GM21723 (cell line): ENCODE data around the gene MAPT.

Experiments used
- ATAC-seq: cut with Tn5 transposase; IDR thresholded peaks from one replicate; pipeline ENCODE4 v1.9.1; 2021; ENCODE audit warnings: mild to moderate bottlenecking, moderate library complexity; ENCODE audit not compliant: unreplicated experiment

The MAPT gene

GRCh38 chr17:46025510-46026165 is 131.3 kb downstream of the MAPT start:
- no peak for ATAC-seq

DNA sequence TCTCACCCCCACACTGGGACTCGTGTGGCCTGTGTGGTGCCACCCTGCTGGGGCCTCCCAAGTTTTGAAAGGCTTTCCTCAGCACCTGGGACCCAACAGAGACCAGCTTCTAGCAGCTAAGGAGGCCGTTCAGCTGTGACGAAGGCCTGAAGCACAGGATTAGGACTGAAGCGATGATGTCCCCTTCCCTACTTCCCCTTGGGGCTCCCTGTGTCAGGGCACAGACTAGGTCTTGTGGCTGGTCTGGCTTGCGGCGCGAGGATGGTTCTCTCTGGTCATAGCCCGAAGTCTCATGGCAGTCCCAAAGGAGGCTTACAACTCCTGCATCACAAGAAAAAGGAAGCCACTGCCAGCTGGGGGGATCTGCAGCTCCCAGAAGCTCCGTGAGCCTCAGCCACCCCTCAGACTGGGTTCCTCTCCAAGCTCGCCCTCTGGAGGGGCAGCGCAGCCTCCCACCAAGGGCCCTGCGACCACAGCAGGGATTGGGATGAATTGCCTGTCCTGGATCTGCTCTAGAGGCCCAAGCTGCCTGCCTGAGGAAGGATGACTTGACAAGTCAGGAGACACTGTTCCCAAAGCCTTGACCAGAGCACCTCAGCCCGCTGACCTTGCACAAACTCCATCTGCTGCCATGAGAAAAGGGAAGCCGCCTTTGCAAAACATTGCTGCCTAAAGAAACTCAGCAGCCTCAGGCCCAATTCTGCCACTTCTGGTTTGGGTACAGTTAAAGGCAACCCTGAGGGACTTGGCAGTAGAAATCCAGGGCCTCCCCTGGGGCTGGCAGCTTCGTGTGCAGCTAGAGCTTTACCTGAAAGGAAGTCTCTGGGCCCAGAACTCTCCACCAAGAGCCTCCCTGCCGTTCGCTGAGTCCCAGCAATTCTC is 132.1 kb downstream of the MAPT start:
- ATAC-seq, result no peak

- ATAC-seq, result no peak
Measured at GRCh38 chr17:46027048-46027975, 133.0 kb downstream of the MAPT start.

GRCh38 chr17:46027976-46028325 is 133.6 kb downstream of the MAPT start:
- no peak for ATAC-seq

DNA sequence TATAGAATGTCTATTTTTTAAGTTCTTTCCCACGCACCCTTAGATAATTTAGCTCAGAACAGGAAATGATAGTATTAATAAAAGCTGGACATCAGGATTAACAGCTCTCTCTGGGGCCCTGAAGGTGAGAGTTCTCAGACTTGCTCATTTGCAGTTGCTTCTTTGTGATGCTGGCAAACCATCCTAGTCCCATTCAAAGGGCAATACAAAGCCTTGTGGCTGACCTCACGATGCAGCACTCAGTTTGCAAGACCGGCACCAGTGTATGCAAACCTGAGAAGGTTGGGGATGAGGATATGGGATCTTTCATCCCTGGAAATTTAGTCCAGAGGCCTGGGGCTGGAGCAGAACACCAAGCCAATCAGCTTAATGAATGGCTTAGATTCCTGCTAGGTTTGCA is 134.0 kb downstream of the MAPT start:
- no peak for ATAC-seq

DNA sequence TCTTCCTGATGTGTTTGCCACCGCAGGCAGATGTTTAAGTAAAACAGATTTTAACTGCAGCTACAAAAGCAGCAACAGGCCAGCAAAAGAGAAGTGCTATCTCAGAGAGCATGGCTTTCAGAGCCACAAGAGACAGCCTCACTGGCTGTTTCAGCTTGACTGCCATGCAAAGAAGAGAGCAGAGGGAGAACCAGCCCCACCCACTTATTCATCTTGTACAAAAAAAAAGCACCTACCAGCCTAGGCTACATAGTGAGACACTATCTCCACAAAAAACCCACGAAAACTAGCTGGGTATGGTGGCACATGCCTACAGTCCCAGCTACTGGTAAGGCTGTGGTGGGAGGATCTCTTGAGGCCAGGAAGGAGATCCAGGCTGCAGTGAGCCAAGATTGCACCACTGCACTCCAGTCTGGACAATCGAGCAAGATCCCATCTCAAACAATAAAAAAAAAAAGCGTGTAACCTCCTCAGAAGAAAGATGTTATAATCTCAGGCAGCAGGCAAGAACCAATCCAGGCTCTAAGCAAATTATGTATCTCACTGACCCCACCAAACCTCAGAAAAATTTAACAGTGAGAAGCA is 134.7 kb downstream of the MAPT start:
- ATAC-seq, result no peak

- no peak for ATAC-seq
Measured at GRCh38 chr17:46029627-46030026, 135.3 kb downstream of the MAPT start.

GRCh38 chr17:46030752-46031151 is 136.4 kb downstream of the MAPT start:
- ATAC-seq, result no peak

- ATAC-seq, result no peak
Measured at GRCh38 chr17:46031440-46031839, 137.1 kb downstream of the MAPT start.

GRCh38 chr17:46031920-46032319 is 137.6 kb downstream of the MAPT start:
- no peak for ATAC-seq

DNA sequence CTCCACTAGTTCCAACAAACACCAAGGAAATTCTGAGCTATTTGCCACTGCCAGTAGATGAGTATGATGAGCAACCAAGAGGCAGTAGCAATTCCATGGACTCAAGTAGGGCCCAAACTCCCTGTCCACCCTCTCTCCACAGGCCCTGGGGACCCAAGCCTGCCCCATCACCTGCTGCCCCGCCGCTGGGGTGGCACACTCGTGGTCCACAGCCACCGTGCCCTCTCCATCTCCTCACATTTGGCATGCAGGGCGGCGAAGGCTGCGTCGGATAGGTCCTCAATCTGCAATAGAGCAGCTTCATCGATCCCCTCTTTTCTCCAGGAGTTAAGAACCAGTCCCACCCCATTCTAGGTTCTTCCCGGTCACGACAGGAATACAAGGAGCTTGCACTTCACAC is 138.6 kb downstream of the MAPT start:
- ATAC-seq, result no peak

DNA sequence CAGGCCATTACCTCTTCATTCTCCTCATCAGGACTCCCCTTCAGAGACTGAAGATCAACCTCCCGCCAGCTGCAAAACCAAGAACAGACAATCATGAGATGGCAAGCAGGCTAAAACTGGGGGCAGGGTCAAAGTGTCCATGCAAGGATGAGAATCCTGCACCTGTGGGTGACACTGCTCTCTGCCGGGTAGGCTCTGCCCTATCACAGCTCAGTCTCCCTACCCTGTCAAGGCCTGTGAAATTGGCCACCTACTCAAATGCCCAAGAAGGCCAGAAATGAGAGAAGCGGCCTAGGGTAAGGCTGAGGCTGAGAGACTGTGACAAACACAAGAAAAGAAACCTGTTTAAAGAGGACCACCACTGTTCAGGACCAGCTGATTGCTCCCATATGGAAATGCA is 139.0 kb downstream of the MAPT start:
- no peak for ATAC-seq

- no peak for ATAC-seq
Measured at GRCh38 chr17:46035112-46035818, 140.9 kb downstream of the MAPT start.

DNA sequence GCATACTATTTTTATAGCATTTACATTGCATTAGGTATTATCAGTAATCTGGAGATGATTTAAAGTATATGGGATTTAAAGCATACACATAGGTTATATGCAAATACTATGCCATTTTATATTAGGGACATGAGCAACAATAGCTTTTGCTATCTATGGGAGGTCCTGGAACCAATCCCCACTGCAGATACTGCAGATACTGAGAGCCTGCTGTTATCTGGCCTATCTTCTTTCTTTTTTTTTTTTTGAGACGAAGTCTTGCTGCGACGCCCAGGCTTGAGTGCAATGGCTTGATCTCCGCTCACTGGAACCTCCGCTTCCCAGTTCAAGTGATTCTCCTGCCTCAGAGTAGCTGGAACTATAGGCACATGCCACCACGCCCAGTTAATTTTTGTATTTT is 142.1 kb downstream of the MAPT start:
- no peak for ATAC-seq

GRCh38 chr17:46037722-46038255 is 143.4 kb downstream of the MAPT start:
- ATAC-seq, result no peak

GRCh38 chr17:46038414-46038813 is 144.1 kb downstream of the MAPT start:
- ATAC-seq, result no peak

DNA sequence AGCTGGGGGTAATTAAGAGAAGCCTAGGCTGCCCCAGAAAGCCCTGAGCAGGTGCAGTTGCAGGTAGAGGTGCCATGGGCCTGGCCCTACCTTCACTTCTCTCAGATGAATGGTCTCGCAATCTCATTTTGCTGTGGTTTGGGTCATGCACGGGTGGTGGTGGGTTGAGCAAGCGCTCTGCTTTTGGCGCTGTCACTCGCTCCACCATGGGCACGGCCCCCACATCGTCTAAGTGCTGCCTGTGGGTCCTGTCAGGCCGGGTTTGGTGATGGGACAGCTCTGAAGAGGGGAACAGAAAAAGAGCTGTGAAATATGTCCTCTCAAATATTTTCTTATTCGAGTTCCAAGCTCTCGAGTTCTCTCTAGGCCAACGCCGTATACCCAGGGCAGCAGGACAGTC is 144.6 kb downstream of the MAPT start:
- ATAC-seq, result no peak

- ATAC-seq, result no peak
Measured at GRCh38 chr17:46039592-46040186, 145.3 kb downstream of the MAPT start.

GRCh38 chr17:46042246-46042645 is 147.9 kb downstream of the MAPT start:
- no peak for ATAC-seq

GRCh38 chr17:46042925-46043324 is 148.6 kb downstream of the MAPT start:
- no peak for ATAC-seq
